Activated gamma-delta T cell (primary cell): ENCODE data around the gene GRID2IP.
"Not testable (repeated sequence)": the region's sequence is repeated elsewhere in the genome, so short reads cannot be mapped to it uniquely, and the experiment has no call there.

Experiments
- DNase-seq: peaks from one replicate; lab custom pipeline; 2025; lab: John Stamatoyannopoulos, UW

GRID2IP gene

DNA sequence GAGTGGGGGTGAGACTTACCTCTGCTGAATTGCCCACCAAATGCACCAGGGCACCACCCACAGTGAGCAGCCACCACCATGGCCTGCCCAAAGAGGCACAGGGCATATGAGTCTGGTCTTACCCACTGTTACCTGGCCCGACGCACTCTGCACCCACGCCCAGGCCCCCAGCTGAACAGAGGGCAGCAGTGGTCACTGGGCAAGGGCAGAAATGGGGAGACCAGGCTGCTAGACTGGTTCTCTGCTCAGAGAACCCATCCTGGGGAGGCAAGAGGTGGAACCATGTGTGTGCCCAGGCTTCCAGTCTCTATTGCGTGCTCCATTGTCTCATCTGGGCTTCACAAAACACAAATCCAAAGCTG is 64.1 kb downstream of the GRID2IP start:
- no peak for DNase-seq

DNA sequence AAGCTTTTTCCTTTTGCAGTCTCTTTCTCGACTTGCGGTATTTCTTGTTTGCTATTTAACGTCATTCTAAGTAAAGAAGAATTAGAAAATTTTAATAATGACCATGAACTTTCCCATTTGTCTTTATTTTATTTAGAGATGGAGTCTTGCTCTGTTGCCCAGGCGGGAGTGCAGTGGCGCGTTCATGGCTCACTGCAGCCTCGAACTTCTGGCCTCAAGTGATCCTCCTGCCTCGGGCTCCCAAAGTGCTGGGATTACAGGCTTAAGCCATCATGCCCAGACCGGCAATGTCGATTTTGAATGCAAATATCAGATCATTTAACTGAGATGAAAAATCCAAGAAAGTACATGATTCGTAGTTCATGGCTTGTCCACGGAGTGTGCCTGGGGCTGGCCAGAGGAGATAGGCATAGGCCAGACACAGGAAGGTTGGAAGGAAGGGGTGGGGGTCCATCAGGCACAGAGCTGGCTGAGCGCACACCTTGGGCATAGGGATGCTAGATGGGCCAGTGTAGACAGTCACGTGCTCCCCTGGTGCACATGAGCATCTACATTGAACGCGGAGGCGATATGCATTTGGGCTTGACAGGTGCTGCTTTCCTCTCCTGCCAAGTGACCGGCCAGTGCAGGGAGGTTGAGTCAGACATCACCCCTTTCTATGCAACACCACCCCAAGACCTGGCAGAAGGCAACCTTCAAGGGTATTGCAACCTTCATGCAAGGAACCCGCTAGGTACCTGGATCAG is 64.7 kb downstream of the GRID2IP start:
- DNase-seq, result no peak

DNA sequence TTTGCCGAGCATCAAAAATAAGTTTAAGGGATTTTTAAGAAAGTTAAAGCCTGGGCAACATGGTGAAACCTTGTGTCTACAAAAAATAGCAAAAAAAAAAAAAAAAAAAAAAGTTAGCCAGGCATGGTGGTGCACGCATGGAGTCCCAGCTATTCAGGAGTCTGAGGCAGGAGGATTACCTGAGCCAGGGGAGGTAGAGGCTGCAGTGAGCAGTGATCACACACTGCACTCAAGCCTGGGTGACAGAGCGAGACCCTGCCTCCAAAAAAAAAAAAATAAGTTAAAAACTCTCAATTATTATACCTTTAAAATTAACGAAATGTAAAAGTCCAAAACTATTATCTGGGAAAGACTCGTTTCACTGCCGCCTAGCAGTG is 68.5 kb downstream of the GRID2IP start:
- no peak for DNase-seq

DNA sequence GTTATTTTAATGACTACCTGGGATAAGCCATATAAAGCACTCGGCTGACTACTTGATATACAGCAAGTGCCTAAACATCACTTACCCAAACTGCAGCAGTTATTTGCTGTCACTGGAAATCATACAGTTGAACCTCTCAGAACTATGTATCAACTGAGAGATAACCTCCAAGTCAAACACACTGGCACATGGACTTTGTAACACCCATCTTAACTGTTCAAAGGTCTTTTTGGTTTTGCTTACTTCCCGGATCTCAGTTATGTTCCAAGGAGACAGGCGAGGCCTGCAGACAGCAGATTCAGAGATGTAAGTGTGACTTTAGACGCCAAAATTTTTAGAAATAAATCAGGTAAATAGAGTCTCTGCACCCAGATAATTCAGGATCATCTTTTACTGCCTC is 69.0 kb downstream of the GRID2IP start:
- no peak for DNase-seq

DNA sequence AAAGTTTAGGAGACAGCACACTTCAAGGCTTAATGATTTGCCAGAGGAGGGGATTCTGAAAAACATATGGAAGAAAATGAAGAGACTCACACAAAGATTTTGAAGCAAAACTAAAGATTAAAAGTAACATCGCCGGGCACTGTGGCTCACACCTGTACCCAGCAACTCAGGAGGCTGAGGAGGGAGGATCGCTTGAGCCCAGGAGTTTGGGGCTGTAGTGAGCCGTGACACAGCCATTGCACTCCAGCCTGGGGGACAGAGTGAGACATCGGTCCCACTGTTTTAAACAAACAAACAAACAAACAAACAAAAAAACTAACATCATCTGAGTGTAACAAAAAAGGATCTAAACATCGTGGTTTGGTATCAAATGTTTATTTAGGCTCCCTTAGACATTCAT is 69.8 kb downstream of the GRID2IP start:
- DNase-seq, result no peak

DNA sequence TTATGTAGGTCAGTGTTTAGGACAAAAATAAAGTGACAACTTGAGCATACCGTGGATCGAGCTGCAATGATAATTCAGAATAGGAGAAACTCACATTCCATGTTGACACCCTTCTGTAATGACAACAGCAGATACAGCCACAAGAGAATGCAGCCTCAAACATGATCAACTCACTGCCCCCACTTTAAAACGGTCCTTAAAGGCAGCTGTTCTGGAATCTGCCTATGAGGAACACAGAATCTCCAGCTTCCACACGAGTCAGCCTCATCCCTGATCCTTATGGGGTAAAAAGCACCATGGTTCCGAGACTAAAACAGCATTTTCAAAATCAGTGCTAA is 71.0 kb downstream of the GRID2IP start:
- DNase-seq, result no peak

DNA sequence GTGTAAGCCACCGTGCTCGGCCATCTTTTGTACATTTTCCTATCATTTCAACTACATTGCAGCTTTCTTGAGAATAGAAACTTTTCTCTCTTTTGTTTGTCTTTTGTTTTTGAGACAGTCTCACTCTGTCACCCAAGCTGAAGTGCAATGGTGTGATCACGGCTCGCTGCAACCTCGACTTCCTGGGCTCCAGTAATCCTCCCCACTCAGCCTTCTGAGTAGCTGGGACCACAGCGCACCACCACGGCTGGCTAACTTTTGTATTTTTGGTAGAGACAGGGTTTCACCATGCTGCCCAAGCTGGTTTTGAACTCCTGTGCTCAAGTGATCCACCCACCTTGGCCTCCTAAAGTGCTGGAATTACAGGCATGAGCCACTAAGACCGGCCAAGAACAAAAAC is 72.2 kb downstream of the GRID2IP start:
- DNase-seq, result no peak

DNA sequence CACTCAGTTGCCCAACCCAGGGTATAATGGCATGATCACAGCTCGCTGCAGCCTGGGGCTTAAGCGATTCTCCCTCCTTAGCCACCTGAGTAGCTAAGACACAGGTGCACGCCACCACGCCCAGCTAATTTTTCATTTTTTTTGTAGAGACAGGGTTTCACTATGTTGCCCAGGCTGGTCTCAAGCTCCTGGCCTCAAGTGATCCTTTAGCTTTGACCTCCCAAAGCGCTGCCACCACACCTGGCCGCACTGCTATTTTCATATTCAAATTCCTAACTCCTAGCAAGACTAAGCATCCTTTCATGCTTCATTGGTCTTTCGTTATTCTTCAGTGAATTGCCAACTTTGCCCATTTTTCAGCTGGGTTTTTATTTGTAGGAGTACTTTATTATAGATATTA is 73.1 kb downstream of the GRID2IP start:
- no peak for DNase-seq

DNA sequence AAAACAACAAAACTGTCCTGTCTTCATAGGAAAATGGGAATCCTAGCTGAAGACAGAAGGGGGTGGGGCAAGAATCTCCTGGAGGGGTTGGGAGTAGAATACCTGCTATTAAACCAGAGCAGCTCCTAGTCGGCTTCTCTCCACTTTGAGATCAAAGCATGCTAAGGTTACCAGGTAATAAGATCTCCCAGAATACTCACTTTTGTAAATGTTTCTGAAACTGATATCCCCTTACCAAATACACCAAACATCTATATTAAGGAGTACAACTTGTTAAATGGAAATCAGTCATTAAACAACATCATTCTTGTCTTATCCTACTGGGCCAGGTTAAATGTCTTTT is 74.0 kb downstream of the GRID2IP start:
- DNase-seq, result no peak

DNA sequence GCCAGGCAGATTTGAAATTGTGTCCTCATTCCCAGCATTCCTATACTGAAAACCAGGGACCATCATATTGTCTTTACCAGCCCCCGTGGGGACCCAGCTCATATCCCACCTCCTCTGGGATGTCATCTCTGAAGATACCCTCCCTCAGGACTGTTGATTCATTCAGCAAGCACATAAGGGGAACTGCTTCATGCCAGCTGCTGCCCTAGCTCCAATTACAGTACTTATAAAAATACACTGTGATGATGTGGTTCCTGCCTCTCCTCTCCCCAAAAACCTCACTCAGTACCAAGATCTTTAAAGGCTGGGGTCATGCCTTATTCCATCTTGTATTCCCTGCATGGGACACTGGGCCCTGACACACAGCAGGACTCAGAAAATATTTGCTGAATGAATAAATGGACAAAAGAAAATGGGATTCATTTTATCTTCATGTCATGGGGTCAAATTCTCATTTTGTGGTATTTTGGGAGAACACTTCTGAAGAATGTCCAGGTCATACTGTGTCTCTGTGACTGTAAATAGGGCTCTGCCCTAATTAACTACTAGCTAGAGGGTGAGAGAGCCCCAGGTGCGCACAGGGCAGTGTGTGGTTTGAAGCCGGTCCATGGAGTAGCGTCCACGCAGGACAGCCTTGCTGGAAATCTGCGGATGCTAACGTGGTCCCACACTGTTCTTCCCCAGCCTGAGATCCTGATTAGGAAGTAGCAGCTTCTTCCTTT is 74.5 kb downstream of the GRID2IP start:
- no peak for DNase-seq

DNA sequence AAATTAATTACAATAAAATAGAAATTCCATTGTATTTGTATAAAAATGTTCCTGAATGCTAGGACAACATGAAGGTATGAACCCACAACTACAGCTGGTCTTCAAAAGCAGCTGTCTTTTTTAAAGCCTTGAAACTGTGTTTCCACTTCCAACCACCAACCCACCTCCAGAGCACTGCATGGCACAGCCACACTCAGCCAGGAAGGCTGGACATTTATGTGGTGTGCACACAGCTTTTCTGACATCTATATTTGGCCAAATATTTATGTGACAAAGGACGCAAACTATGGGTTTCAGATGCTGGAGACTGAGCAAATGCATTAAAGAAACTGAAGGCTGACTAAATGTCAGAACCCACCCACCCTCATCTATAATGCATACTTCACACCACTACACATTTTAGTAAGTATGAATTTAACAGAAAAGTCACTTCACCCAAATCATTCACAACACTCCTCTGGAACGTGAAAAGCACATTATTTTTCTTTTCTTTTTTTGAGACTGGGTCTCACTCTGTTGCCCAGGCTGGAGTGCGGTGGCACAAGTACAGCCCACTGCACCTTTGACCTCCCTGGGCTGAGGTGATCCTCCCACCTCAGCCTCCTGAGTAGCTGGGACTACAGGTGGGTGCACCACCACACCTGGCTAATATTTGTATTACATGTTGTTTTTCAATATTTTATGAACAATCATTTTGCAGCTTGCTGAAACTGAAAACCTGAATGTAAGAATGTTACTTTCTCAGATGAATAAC is 75.7 kb downstream of the GRID2IP start:
- DNase-seq, result no peak

DNA sequence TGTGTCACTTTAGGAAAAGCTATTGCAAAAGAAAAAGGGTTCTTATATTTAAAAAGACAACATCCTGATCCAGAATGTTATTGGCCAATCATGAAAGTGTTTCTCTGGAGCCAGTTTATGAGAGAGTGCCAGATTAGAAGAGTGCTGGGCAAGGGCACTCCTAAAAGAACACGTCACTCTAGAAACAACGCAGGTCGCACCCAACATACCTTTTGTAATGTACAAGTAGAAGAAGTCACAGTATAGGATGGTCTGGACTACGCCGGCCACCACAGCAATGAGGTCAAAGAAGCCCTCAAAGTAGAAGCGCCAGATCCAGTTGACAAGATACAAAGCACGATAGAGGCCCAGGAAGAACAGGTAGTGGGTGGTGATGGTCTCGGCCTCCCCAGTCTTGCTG is 85.4 kb downstream of the GRID2IP start:
- no peak for DNase-seq

DNA sequence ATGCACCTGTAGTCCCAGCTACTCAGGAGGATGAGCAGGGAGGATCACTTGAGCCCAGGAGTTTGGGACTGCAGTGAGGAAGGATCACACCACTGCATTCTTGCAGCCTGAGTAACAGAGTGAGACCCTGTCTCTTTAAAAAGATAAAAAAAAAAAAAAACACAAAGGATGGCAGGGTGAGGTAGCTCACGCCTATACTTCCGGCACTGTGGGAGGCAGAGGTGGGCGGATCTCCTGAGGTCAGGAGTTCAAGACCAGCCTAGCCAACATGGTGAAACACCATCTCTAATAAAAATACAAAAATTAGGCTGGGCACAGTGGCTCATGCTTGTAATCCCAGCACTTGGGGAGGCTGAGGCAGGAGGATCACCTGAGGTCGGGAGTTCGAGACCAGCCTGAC is 87.7 kb downstream of the GRID2IP start:
- DNase-seq, result not testable (repeated sequence)

DNA sequence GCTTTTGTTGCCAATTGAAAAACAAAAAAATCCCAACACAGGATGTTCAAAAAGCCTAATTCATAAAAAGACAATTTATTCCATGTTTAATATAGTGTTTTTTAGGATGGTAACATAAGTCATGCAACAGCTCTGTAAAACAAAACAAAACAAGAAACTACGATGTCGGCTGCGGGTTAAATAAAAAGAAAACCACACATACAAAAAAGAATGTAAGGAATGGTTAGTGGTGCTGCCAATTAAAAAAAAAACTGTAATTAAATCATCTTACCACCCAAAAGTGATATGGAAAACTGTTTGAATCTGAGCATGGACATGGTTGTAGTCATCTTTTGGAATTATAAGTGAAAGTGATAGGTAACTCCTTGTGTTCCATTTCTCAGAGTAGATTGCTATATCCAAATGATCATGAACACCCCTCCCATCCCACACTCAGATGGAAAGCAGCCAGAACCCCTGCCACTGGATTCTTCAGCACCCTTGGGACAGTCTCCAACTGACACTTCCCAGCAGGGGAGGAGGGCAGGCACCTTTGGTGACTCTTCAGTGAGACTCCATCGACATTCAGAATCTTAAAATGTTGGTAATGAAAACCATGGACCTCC is 89.2 kb downstream of the GRID2IP start:
- DNase-seq, result no peak

DNA sequence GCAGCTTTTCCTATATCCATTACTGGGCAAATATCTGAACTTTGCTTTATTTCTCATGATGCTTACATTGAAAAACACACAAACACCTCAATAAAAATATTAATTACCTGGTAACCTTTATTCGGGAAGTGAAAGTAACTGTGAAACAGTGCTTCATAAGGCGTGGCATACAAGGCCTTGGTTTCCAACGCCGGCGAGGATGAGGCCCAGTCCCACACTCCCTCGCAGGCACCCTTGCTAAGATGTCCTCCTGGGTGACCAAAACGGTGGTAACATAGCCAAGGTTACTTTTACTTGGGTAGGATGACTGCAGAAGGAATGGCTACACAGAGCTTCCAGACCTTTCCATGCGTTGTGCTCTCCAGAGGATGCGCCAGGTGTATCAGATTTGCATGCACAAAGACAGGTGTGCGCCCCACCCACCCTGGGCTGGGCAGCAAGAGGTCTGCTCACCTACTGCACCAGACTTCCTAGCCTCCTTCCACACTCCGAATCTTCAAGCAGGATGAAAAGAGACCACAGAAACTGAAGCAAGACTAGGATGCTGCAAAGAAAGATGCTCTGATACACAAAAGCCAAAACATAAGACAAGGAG is 90.2 kb downstream of the GRID2IP start:
- no peak for DNase-seq

DNA sequence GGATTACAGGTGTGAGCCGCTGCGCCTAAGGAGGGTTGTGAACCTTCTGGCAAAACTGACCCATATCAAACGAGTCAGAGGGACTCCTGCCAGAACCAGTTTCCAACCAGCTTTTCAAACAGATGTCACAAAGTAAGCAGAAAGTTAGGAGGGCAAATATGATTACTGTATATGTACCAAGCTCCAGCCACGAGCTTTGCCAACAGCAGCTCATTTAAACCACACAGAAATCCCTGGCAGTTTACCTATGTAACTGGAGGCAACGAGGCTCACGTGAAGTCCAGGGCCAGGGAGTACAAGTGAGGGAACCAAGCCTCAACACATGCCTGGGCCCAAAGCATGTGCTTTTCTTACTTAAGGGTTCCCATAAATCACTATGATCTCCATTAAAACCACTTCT is 91.0 kb downstream of the GRID2IP start:
- DNase-seq, result no peak

DNA sequence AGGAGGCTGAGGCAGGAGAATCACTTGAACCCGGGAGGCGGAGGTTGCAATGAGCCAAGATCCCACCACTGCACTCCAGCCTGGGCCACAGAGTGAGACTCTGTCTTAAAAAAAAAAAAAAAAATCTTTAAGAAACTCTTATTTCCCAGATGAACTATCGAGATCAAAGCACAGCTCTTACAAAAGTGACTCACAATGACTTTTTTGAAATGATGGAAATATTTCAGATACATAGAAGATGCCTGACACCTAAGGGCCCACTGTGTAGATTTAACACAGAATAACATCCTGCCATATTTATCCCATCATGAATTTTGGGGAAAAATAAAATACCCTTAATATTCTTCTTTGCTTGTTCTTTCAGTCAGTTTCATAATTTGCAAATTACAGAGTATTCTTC is 92.6 kb downstream of the GRID2IP start:
- not testable (repeated sequence) for DNase-seq

DNA sequence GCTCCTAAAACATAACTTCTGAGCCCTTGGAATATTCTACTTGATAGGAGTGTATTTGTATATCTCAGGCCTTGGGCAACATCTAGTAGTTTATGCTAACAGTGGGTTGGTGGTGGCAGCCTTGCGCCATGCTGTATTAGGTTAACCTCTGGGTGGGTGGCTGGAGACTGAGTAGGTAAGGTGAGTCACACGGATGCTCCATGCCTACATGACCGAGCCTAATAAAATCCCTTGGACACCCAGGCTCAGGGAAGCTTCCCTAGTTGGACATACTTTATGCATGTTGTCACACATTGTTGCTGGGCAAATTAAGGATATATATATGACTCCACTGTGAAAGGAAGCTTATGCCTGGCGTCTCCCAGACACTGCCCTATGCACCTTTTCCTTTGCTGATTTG is 97.5 kb downstream of the GRID2IP start:
- no peak for DNase-seq

DNA sequence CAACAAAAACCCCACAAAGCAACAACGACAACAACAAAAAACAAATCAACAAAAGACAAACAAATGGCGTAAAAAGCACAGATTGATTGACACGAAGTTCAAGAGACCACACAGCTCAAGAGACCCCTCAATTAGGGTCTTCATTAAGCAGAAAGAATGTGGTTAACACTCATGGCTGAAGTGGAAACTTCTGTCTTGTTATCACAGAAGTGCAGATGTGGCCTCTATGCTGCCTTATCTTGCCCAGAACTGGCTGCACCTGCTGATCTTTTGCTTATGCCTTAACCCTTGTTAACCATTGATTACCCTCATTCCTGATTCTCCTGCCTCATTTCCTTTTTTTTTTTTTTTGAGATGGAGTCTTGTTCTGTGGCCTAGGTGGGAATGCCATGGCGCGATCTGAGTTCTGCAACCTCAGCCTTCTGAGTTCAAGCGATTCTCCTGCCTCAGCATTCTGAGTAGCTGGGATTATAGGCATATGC is 100.0 kb downstream of the GRID2IP start:
- DNase-seq, result no peak

DNA sequence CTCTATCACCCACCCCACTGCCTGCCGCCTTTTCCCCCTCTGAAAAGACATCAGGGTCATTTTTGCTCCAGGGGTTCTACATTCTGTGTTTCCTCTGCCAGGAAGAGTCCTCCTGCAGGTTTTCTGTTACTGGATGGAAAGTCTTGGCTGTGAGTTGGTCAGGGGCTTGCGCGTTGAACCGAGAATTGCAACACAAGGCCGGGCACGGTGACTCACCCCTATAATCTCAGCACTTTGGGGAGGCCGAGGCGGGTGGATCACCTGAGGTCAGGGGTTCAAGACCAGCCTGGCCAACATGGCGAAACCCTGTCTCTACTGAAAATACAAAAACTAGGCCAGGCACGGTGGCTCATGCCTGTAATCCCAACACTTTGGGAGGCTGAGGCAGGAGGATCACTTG is 100.7 kb downstream of the GRID2IP start:
- not testable (repeated sequence) for DNase-seq

DNA sequence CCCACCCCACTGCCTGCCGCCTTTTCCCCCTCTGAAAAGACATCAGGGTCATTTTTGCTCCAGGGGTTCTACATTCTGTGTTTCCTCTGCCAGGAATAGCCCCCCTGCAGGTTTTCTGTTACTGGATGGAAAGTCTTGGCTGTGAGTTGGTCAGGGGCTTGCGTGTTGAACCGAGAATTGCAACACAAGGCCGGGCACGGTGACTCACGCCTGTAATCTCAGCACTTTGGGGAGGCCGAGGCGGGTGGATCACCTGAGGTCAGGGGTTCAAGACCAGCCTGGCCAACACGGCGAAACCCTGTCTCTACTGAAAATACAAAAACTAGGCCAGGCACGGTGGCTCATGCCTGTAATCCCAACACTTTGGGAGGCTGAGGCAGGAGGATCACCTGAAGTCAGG is 101.4 kb downstream of the GRID2IP start:
- DNase-seq, result not testable (repeated sequence)

DNA sequence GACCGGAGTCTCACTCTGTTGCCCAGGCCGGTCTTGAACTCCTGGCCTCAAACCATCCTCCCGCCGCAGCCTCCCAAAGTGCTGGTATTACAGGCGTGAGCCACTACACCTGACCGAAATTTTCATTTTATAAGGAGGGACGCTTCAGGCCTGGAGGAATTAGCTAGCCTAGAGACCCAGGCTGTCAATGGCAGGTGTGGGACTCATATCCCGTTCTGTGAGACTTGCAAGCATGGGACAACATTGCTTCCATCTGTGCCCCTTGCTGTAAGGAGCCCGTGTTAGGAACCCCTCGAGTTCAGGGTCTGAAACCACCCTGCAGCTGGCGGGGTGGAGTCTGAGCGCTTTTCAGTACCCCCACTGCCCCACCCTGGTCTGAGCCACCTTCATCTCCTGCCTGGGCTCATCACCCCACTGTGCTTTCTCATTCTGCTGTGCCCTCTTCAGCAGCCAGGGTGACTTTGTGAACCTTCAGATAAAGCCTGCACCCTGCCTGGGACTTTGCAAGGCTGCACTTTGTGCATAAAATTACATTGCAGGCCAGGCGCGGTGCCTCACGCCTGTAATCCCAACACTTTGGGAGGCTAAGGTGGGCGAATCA is 102.2 kb downstream of the GRID2IP start:
- no peak for DNase-seq
